Activated B cell treated with CpG ODN at 0.5 μM for 24 hours (primary cell): Measurements from ENCODE around the gene MTG1. TPM values are rescaled to one million over a fixed set of nuclear protein-coding genes. Genes with fewer than 3 reads are reported as not detected.
A peak's percentile ranks its signal among the peaks of the same experiment; 100 is the strongest.

Experiments
- ATAC-seq: fragments of 200-7000 bp; cut with Tn5 transposase; one replicate; pipeline ENCODE4 v1.10.0; 2021; ENCODE audit warnings: low read depth, mild to moderate bottlenecking, moderate library complexity
- CTCF ChIA-PET: fragments of 350-600 bp; sonication (Branson Sonifier 250); formaldehyde crosslinking; loops from one replicate; lab custom pipeline; 2021; ENCODE audit warnings: antibody characterized with exemption; lab: Charles Lee
- POLR2A ChIA-PET: fragments of 350-600 bp; sonication (Branson Sonifier 250); formaldehyde crosslinking; loops from one replicate; lab custom pipeline; 2021; ENCODE audit warnings: antibody characterized with exemption; lab: Charles Lee
- DNase-seq: peaks from one replicate; pipeline ENCODE4 v3.0.0; 2022
- H3K27ac Mint-ChIP-seq: one replicate; pipeline ENCODE4 v1.8.0; 2020; ENCODE audit warnings: mixed read lengths
- H3K27me3 Mint-ChIP-seq: one replicate; pipeline ENCODE4 v1.8.0; 2021; ENCODE audit warnings: mixed read lengths
- H3K36me3 Mint-ChIP-seq: one replicate; pipeline ENCODE4 v1.8.0; 2021; ENCODE audit warnings: low read depth, mixed read lengths
- H3K4me1 Mint-ChIP-seq: one replicate; pipeline ENCODE4 v1.8.0; 2021; ENCODE audit warnings: mixed read lengths
- H3K4me3 Mint-ChIP-seq: one replicate; pipeline ENCODE4 v1.8.0; 2020; ENCODE audit warnings: mild to moderate bottlenecking, mixed read lengths
- H3K9me3 Mint-ChIP-seq: one replicate; pipeline ENCODE4 v1.8.0; 2020; ENCODE audit warnings: mixed read lengths
- CTCF ChIP-seq: fragments of 200-600 bp; IDR thresholded peaks from one replicate; pipeline ENCODE4 v1.8.0; 2022; ENCODE audit warnings: antibody characterized with exemption, mild to moderate bottlenecking
- intact Hi-C: fragments of 100-400 bp; cut with micrococcal nuclease; formaldehyde crosslinking; loops from one replicate; pipeline ENCODE4 v1.15.1; 2024
- total RNA-seq: library from RNA; stranded (reverse); gene quantifications from 2 replicates; pipeline ENCODE4 v1.2.3, GENCODE V29; 2022

The MTG1 gene
- total RNA-seq, 1 donor from 2014 or later: 83.1 TPM

DNA sequence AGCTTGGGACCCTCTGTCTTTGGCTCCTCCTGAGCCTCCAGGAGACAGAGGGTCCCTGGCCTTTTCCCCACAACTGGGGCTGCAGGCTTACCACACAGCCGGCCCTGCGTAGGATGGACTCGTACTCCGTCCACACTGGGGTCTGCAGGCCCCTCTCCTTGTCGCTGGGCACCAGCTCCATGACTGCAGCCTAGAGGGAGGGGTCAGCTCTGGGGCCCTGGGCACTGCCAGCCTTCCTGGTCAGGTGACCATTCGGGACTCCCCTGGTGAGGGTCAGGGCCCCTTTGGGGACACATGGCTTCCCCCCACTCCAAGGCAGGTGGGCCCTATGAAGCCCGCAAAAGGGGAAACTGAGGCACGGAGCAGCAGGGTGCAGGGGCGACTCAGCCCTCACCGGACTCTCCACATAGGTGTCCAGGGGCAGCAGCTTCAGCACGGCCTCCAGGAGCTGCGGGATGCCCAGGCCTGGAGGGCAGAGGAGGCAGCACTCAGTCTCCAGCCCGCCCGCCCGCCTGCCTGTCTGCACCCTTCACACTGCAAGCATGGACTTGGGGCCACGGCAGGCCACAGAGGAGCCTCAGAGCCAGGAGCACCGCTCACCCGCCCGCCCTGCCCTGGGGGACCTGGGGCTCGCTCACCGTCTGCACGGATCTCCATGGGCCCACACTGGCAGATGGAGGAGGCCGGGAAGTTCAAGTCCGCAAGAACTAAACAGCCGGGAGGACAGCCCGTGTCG lies 37.2 kb upstream of the MTG1 start:
- Mint-ChIP-seq H3K4me3 (peak overlapping the region; percentile 79), H3K9me3 (no peaks in the 10 kb centered on the region), H3K4me1 (peaks cover 25% of the 10 kb centered on the region), H3K36me3 (no peaks in the 10 kb centered on the region), H3K27me3 (no peaks in the 10 kb centered on the region), H3K27ac (no peak overlapping the region)
- TF ChIP-seq CTCF: no peak
- CTCF ChIA-PET: no interaction called here
- POLR2A ChIA-PET: interaction anchor here (0.7 to 3.0 kb wide), 9 partner anchors 9 to 38 kb away, joined by 3 to 19 read pairs (median 8); partner anchors contain the start of genes CALY, ECHS1, MTG1 and PAOX
- ATAC-seq (no peak), DNase-seq (no peak)
- intact Hi-C loops: loop anchor here (1.0 to 2.0 kb wide), 3 partner anchors 20 to 38 kb away; partner anchors contain the start of genes CALY, MTG1 and PAOX

DNA sequence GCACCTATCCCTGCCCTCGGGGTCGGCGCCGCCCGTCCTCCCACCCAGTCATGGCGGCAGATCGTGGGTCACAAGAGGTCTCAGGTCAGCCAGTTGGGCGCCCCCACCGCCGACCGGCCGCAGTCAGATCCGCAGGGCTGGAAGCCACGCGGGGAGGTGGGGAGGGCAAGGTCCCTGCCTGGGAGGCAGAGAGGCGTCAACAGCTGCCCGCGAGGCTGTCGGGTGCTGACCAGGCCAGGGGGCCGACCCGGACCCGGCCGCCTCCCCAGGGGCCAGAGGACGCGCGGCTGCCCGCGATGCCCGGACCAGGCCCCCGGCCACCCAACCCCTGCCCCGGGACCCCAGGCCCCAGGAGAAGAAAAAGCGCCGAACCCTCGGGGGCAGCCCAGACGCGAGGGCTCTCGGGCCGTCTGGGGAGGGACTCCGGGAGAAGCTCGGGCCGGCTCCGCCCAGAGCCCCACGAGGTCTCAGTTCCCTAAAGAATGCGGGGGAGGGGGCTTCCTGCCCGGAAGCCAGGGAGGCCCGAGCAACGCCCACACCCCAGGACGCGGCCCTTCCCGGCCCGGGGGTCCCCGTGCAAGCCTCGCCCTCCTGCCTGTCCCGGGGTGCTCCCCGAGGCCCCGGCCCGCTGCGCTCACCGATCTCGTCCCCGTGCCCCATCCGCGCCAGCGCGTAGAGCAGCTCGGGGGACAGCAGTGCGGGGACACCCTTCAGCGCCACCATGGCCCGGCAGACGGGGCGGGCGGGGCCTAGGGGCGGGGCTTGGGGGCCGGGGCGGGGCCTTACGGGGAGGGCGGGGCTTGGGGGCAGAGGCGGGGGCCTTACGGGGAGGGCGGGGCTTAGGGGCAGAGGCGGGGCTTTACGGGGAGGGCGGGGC lies 36.4 kb upstream of the MTG1 start, which contains the start of gene FUOM:
Gene FUOM (minus strand): TSS at position 735 of the 877 bp plus-strand sequence. CDS start 12 bp downstream, at position 723.
- Mint-ChIP-seq H3K36me3 (peaks cover 8% of the 10 kb centered on the region), H3K9me3 (no peaks in the 10 kb centered on the region), H3K4me3 (peak within 1 kb of the TSS; percentile 80), H3K27me3 (no peaks in the 10 kb centered on the region), H3K27ac (peak within 1 kb of the TSS; percentile 69), H3K4me1 (peaks cover 31% of the 10 kb centered on the region)
- intact Hi-C loops: loop anchor here (1.0 to 2.0 kb wide), 5 partner anchors 16 to 37 kb away; partner anchors contain the start of genes CALY, ECHS1, MTG1 and PAOX
- DNase-seq (peak; percentile 82), ATAC-seq (peak; percentile 87)
- TF ChIP-seq CTCF: no peak
- ChIA-PET CTCF (interaction anchor here (0.6 kb wide), 1 partner anchor 28 kb away, joined by 3 read pairs; no protein-coding TSS in a partner anchor), POLR2A (interaction anchor here (0.6 to 3.0 kb wide), 11 partner anchors 9 to 80 kb away, joined by 3 to 19 read pairs (median 8); partner anchors contain the start of genes CALY, ECHS1, MTG1 and PAOX)

DNA sequence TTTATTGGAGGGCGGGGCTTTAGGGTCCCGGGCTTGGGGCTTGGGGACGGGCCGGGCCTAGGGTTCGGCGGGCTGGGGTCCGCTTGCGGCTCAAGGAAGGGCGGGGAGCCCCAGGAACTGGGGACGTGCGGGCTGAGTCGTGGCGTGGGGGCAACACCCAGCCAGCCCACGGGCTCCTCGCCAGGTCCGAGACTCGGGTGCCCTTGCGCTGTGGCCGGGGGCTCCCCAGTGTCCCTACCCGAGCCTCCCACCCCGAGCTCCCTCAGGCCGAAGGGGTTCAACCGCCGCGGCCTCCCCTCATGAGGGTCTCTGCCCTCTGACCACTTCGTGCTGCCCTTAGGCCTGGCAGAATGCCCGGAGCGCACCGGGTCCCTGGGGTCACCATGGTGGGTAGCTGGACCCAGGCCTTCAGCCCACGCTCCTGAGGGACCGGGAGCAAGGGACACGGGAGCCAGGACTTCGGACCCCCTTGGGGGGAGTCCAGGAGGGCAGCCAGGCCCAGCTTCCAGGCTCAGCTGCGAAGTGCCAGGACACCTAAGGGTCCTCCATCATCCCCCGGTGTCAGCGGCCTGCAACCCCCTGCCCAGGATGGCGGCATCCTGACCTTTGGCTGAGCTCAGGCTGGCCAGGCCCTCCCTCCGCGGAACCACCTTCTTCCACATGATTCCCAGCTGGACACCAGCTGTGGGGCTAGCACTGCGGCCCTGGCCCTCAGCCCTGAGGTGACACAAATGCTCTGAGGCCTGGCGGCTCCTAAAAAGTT lies 35.6 kb upstream of the MTG1 start:
- intact Hi-C loops: loop anchor here (1.0 kb wide), 2 partner anchors 15 to 31 kb away; partner anchors contain the start of gene ECHS1
- no peak for TF ChIP-seq CTCF
- no peak for ATAC-seq
- ChIA-PET CTCF (no interaction called here), POLR2A (interaction anchor here (0.6 to 3.0 kb wide), 10 partner anchors 11 to 81 kb away, joined by 4 to 19 read pairs (median 8); partner anchors contain the start of genes CALY, ECHS1, MTG1 and PAOX)
- peaks cover 15% of the 10 kb centered on the region for H3K36me3 Mint-ChIP-seq
- H3K27ac Mint-ChIP-seq: no peak overlapping the region
- no peaks in the 10 kb centered on the region for H3K27me3 Mint-ChIP-seq
- DNase-seq: no peak
- no peaks in the 10 kb centered on the region for H3K9me3 Mint-ChIP-seq
- peaks cover 31% of the 10 kb centered on the region for H3K4me1 Mint-ChIP-seq
- no peak overlapping the region for H3K4me3 Mint-ChIP-seq

- Mint-ChIP-seq H3K27ac (no peak overlapping the region), H3K27me3 (no peaks in the 10 kb centered on the region), H3K4me3 (no peak overlapping the region), H3K9me3 (no peaks in the 10 kb centered on the region), H3K4me1 (peaks cover 31% of the 10 kb centered on the region), H3K36me3 (peaks cover 15% of the 10 kb centered on the region)
- CTCF ChIA-PET: no interaction called here
- POLR2A ChIA-PET: interaction anchor here (1.9 to 3.0 kb wide), 2 partner anchors 14 to 23 kb away, joined by 8 to 19 read pairs; partner anchors contain the start of genes CALY and ECHS1
- TF ChIP-seq CTCF: no peak
- intact Hi-C loops: loop anchor here (1.0 kb wide), 2 partner anchors 14 to 30 kb away; partner anchors contain the start of gene ECHS1
- DNase-seq (no peak), ATAC-seq (no peak)
Observed at GRCh38 chr10:133358925-133359310, 35.0 kb upstream of the MTG1 start.
